Activated gamma-delta T cell treated with anti-CD3 and anti-CD28 coated beads, Interleukin-2, amount 50 U/mL, for 16 hours (primary cell): ENCODE measurements around the gene SLC30A7.
"Not testable (repeated sequence)": the region's sequence is repeated elsewhere in the genome, so short reads cannot be mapped to it uniquely, and the experiment has no call there.

Experiments
- DNase-seq: peaks from one replicate; pipeline ENCODE4 v3.0.0-alpha.2; 2020; ENCODE audit warnings: low read depth

SLC30A7 gene

GRCh38 chr1:100889869-100890482 lies 5.9 kb upstream of the SLC30A7 start:
- not testable (repeated sequence) for DNase-seq

- no peak for DNase-seq
Measured at GRCh38 chr1:100891380-100891779, 4.5 kb upstream of the SLC30A7 start.

- DNase-seq, result no peak
Measured at GRCh38 chr1:100892554-100892953, 3.3 kb upstream of the SLC30A7 start.

GRCh38 chr1:100893718-100894117 lies 2.2 kb upstream of the SLC30A7 start:
- DNase-seq, result no peak

- DNase-seq, result peak; percentile 32
Measured at GRCh38 chr1:100894603-100895539, 1.0 kb upstream of the SLC30A7 start, which contains the start of gene EXTL2. EXTL2 (minus strand) TSS chr1:100894842; CDS start chr1:100888757, 6,085 bp downstream.

- peak; percentile 34 for DNase-seq
Measured at GRCh38 chr1:100896481-100896982, 642 bp downstream of the SLC30A7 start.

GRCh38 chr1:100902365-100902764 lies 6.5 kb downstream of the SLC30A7 start:
- DNase-seq, result no peak

- DNase-seq, result no peak
Measured at GRCh38 chr1:100903777-100904176, 7.9 kb downstream of the SLC30A7 start.

- no peak for DNase-seq
Measured at GRCh38 chr1:100904528-100904927, 8.6 kb downstream of the SLC30A7 start.

GRCh38 chr1:100905181-100905580 lies 9.3 kb downstream of the SLC30A7 start:
- DNase-seq, result no peak

- DNase-seq, result no peak
Measured at GRCh38 chr1:100907887-100908286, 12.0 kb downstream of the SLC30A7 start.

GRCh38 chr1:100909018-100909417 lies 13.1 kb downstream of the SLC30A7 start:
- DNase-seq, result no peak

- DNase-seq, result no peak
Measured at GRCh38 chr1:100912019-100912418, 16.1 kb downstream of the SLC30A7 start.

- no peak for DNase-seq
Measured at GRCh38 chr1:100921110-100921706, 25.3 kb downstream of the SLC30A7 start.

GRCh38 chr1:100924212-100924611 lies 28.3 kb downstream of the SLC30A7 start:
- DNase-seq, result no peak

GRCh38 chr1:100924991-100925390 lies 29.1 kb downstream of the SLC30A7 start:
- DNase-seq, result no peak

- no peak for DNase-seq
Measured at GRCh38 chr1:100926240-100926639, 30.4 kb downstream of the SLC30A7 start.

GRCh38 chr1:100927276-100927675 lies 31.4 kb downstream of the SLC30A7 start:
- DNase-seq, result peak; percentile 12

- DNase-seq, result no peak
Measured at GRCh38 chr1:100928128-100928527, 32.2 kb downstream of the SLC30A7 start.

GRCh38 chr1:100930494-100930893 lies 34.6 kb downstream of the SLC30A7 start:
- DNase-seq, result no peak

- DNase-seq, result no peak
Measured at GRCh38 chr1:100931716-100932115, 35.8 kb downstream of the SLC30A7 start.

- not testable (repeated sequence) for DNase-seq
Measured at GRCh38 chr1:100933555-100933954, 37.7 kb downstream of the SLC30A7 start.
